GM15510 (cell line): ENCODE data around the gene ANXA8.
"Not testable (repeated sequence)": the region's sequence is repeated elsewhere in the genome, so short reads cannot be mapped to it uniquely, and the experiment has no call there.

ENCODE experiments used
- POLR2A ChIP-seq: IDR thresholded peaks from 3 replicates; pipeline ENCODE4 v1.6.1; 2011; ENCODE audit warnings: borderline replicate concordance; ENCODE audit not compliant: insufficient read length; ENCODE audit errors: extremely low read depth

Gene ANXA8, protein sequence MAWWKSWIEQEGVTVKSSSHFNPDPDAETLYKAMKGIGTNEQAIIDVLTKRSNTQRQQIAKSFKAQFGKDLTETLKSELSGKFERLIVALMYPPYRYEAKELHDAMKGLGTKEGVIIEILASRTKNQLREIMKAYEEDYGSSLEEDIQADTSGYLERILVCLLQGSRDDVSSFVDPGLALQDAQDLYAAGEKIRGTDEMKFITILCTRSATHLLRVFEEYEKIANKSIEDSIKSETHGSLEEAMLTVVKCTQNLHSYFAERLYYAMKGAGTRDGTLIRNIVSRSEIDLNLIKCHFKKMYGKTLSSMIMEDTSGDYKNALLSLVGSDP

DNA sequence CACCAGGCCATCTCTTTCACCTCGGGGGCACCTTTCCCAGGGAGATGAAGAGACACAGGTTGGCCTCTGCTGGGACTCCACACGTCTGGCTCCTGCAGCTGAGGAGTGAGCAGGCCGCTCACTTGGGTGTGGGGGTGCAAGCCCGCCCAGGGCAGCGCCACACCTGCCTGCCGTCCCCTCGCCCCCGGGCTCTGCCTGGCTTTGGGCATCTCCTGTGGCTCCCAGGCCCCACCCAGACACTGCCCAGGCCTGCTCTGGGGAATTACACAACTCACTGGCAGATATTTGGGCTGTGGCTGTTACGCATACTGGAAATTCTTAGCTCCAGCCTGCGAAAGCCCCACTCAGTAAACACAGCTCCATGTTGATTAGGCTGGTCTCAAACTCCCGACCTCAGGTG lies at the start of gene ANXA8:
Gene ANXA8, minus strand, starts transcription at position 193 of the 400 bp plus-strand sequence. Its CDS starts 182 bp downstream, at position 11.
- not testable (repeated sequence) for TF ChIP-seq POLR2A

DNA sequence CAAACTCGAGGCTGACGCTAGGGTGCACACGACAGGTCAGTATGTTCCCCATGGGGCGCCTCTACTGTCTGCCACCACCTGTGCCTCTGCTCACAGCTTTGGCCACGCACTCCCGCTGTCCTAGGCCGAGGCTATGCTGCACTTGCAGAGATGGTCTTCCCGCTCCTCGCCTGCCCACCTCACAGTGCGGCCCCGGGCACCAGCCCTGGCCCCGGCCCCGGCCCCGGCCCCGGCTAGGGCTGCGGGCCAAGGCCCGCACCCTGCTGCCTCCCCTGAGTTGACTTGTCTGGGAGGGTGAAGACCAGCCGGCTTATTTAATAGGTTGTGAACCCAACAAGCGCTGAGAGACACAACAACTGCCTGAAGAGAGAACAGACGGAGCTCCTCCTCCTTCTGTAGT lies 39.6 kb upstream of the ANXA8 start, which contains the start of gene AGAP9:
Gene AGAP9, minus strand, starts transcription at position 164 of the 400 bp plus-strand sequence. Its CDS starts 112 bp downstream, at position 52.
- TF ChIP-seq POLR2A, result not testable (repeated sequence)

DNA sequence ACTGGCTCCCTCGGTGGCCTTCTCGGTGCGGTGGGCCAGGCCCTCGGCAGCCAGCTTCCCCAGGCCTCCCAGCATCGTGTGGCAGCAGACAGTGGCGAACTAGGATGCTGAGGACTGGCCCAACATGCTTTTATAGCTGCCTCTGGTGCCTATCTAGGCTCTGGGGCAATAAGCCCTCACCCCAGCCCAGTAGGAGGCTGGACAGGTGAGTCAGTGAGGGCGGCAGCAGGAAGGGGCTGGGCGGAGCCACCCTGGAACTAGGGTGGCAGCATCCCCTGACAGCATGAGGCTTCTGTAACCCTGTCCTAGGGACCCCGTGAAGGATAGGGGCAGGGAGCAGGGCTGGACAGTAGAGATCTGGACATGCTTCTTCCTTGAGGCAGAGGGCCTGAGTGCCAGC lies 7.7 kb upstream of the ANXA8 start, which contains the start of gene FAM25G:
Gene FAM25G, minus strand, starts transcription at position 101 of the 400 bp plus-strand sequence. Its CDS starts 26 bp downstream, at position 75.
- TF ChIP-seq POLR2A, result not testable (repeated sequence)

DNA sequence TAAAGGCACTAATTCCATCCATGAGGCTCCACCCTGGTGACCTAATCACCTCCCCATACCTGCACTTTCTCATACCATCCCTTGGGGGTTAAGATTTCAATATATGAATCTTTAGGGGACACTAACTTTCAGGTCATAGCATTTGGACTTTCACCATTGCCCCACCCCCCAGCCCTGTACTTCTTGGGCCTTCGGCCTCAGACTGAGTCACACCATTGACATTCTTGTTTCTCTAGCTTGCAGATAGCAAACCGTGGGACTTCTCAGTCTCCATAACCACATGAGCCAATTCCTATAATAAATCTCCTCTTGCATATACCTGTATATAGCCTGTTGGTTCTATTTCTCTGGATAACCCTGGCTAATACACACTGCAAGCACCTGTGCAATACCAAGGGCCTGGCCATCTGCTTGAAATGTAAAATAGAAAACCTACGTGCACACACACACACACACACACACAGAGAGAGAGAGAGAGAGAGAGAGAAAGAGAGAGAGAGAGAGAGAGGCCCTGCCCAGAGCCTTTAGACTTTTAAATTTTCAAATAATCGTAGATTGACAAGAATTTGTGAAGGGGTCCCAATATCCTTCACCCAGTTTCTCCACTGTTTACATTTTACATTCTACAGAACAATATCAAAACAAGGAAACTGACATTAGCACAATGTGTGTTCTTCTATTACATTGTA lies 25.3 kb downstream of the ANXA8 start:
- no peak for TF ChIP-seq POLR2A

DNA sequence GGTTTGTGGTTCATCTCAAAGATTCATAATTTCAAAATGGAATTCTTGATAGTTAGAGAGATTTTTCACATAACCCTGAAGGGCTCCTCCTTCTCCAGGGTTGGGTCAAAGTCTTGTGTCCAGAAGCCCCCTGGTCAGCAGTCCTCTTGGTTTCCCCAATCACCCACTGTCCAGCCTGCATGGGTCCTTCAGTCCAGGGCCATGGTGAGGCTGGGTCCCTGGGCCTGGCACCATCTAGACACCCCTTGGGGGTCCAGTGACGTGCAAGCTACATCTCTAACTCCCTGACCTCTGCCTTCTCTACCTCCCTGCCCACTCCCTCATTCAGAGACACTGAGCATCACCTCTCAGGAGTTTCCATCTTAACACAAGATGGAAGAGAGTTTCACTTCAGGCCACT lies 26.1 kb downstream of the ANXA8 start:
- TF ChIP-seq POLR2A, result no peak

DNA sequence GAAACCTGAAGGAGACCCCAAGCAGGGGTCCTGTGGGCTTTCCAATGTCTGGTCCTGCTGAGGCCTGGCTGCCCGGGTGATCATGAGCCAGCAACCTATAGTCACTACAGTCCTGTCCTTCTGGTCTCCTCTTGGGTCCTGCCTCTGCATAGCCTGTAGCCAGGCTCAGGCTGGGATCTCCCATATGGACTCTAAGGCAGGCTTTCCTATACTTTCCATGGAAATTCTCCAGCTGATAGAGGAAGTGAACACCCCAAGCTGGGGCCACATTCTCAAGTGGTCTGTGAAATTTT lies 26.4 kb downstream of the ANXA8 start:
- TF ChIP-seq POLR2A, result no peak

DNA sequence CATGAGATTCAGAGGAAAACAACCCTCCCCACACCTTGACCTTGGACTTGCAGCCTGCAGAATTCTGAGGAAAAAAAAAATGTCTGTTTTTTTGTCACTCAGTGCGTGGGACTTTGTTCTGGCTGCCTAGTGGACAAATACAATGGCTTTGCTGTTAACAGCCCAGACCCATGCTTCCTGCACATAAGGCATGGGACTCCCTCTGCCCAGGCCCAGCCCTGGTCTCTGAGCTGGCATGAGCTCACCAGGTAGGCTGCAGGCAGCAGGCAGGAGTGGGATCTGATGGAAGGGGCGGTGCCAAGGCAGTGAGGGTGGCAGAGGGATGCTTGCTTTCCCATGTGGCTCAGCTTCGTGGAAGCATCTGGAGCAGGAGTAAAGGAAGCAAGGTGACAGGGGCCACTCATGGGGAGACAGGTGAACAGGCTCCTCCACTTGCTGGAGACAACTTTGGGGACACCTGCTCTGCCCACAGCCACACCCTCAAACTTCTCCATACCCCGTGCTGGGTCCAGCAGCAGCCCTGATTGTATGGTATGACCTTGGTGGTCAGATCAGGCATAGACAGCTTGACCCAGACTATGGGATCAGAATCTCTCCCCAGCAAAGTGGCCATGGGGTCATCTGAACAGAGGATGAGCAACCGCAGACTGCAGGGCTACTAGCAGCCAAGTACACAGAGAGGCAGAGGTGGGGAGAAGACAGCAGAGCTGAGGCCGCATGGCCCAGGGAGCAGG lies 27.0 kb downstream of the ANXA8 start:
- TF ChIP-seq POLR2A, result no peak

DNA sequence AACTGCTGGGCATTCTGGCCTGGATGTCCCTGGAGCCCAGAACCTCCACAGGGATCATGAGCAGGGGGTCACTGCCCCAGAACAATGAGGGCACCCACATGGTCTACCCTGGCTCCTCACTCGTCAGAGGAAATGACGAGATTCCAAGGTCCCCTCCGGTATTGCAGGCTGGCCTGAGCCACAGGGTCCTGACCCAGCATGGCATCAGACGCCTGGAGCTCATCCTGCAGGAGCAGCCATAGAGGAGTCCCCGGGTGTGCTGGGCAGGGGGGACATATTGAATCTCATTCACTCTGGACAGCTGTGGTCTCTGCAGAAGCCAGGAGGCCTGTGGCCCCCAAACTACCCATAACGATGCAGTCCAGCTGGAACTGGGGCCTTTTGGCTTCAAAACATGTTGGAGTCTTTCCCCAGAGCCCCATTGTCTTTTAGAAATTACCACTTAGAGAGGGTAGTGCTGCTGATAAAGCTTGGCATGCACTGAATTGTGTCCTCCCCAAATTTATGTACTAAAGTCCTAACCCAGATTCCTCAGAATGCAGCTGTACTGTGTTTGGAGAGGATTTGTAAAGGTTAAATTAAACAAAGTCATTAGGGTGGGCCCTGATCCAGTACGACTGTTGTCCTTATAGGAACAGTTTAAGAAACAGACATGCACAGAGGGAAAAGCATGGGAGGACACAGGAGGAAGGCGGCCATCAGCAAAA lies 27.7 kb downstream of the ANXA8 start:
- no peak for TF ChIP-seq POLR2A

DNA sequence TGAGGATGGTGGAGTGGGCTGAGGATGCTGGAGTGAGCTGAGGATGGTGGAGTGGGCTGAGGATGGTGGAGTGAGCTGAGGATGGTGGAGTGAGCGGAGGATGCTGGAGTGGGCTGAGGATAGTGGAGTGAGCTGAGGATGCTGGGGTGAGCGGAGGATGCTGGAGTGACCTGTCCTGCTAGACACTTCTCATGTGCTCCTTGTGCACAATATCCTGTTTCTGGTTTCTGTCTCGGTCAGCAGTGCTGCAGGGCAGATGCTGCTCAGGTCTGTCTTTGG lies 29.2 kb downstream of the ANXA8 start:
- TF ChIP-seq POLR2A, result no peak

DNA sequence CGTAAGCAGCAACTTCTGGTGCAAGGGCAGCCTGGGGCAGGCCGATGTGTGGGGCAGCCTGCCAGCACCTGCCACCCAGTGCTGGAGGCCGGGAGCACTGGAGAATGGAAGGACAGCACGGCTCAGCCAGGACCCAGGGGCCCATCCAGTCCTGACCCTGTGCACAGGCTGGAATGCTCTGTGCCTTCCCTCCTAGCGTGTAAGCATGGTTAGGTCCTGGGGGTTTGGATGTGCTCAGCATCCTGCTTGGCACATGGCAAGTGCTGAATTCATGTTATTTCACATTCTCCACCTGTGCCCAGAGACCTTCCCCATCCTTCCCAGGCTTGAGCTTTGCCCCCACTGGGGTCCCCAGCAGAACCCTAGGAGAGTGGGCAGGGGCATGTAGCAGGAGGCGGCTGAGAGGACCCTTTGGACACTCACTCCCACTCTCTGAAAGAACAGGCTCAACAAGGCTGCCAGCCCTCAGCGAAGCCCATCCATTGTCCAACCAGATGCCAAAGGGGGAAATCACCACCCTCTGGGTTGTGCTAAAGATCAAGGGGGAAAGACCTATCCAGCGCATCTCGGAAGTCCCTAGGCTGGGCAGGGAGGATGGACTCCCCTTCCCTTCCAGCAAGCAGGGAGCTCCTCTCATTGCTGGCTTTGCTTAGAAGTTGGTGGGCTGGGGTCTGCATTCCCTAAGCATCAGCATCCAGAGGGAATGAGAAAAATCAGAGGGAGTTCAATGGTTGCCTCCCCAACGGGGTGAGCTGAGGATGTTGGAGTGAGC lies 29.7 kb downstream of the ANXA8 start:
- TF ChIP-seq POLR2A, result no peak

DNA sequence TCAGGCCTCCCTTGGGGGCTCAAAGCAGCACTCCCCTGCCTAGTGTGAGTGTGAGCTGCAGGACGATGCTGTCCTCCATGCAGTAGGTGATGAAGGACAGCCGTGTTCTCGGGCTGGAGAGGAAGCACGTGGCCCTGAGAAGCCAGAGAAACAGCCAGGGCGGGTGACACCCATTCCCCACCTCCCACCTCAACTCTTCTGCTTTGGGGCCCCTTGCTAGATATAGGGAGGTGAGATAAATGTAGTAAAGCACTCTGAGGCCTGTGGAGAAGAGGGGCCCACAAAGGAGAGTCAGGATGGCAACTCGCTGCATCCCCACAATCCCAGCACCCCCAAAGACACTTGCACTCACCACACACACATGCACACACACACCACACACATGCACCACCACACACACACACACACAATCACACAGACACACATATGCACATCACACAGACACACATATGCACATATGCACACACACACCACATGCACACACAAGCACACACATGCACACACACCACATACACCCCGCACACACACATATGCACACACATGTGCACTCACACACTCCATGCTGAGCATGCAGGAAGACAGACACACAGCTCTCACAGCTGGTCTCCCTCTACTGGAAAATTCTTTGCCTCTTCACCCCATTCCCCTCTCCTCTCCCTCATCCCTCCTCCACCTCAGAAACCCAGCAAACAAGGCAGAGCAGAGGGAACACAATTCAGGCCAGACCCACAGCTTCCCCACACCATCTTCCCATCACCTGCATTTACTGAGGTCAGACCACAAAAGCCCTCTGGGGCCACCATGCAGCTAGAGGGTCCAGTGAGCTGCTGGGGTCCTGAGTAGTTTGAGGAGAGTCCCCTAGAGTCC lies 30.5 kb downstream of the ANXA8 start:
- no peak for TF ChIP-seq POLR2A

DNA sequence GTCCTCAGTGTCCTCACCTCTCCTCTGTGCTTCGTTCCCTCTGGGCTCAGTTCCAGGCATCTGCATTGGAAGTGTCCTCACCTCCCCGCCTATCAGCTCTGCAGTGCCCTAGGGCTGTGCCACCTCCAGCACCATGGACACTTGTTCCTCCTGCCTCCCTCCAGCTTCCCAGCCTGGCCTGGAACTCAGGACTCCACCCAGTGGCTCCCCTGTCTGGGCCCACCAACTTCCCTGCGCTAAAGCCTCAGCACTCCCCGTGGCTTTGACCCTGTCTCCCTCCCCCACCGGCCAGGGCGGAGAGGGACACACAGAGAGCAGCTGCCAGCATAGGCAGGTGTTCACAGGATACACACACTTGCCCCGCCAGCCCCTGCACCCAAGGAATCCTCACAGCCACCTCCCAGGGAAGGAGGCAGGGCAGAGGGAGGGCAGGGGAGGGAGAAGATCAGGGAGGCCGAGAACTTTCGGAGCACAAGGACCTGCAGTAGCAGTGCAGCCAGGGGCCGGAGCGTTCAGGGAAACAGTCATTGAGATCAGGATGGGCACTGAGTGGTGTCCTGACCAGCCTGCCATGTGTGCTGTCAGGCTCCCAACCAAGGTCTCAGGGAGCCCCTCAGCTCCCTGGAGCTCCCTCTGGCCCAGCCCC lies 31.3 kb downstream of the ANXA8 start:
- no peak for TF ChIP-seq POLR2A

DNA sequence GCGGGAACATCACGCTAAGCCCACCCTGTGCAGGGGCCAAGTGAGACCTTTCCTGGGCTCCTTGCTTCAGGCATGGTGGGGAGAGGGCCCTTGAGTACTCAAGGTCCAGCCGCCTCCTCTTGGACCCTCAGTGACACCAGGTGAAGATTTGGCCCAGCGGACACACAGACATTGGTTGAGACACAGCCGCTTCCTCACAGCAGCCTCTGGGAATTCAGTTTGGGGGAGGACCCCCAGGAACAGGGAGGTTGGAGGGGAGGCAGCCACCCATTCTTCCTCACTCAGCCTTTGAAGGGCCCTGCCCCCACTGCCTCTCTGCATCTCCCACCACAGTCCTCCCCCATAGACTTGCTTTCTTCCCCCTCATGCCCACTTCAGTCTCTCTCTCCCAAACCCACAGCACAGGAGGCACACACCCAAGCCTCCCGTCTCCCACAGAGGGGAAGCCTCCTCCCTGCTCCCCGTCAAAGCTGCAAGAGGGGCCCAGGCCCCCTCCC lies 31.9 kb downstream of the ANXA8 start:
- TF ChIP-seq POLR2A, result no peak
